K562 (cell line): ENCODE data around the gene DDR1. TPM values are rescaled to one million over a fixed set of nuclear protein-coding genes. Genes with fewer than 3 reads are reported as not detected.
A peak's percentile ranks its signal among the peaks of the same experiment; 100 is the strongest.

ENCODE experiments used
- CBX3 ChIP-seq, 2 experiments: IDR thresholded peaks; 1 replicate in 1 of 2; 2 replicates in 1 of 2; pipeline ENCODE4 v1.6.1; 2012; ENCODE audit warnings: inconsistent platforms in 2 of 2, low read length in 2 of 2, borderline replicate concordance in 1 of 2, control low read depth in 1 of 2
- FOS ChIP-seq: IDR thresholded peaks from 3 replicates; pipeline ENCODE4 v1.6.1; 2011; ENCODE audit not compliant: insufficient read length; ENCODE audit errors: extremely low read depth
- FOSL1 ChIP-seq: fragments of 200-800 bp; sonication (Bioruptor generic); conservative IDR thresholded peaks from 2 replicates; pipeline ENCODE4 v1.6.1; 2016; ENCODE audit warnings: missing genetic modification characterization, missing compliant biosample characterization
- HSF4 ChIP-seq: fragments of 250-450 bp; sonication (Bioruptor Pico); IDR thresholded peaks from 2 replicates; pipeline ENCODE4 v2.1.2; 2022; ENCODE audit warnings: mild to moderate bottlenecking, moderate library complexity, borderline replicate concordance
- MBD2 ChIP-seq: sonication (generic); IDR thresholded peaks from 2 replicates; pipeline ENCODE4 v1.6.1; 2016; ENCODE audit warnings: low read depth, borderline replicate concordance
- MCM3 ChIP-seq: fragments of 450-650 bp; IDR thresholded peaks from 2 replicates; pipeline ENCODE4 v1.6.1; 2016
- NELFE ChIP-seq: IDR thresholded peaks from 2 replicates; pipeline ENCODE4 v1.6.1; 2011; ENCODE audit warnings: mild to moderate bottlenecking; ENCODE audit not compliant: insufficient read depth, insufficient read length
- NFYB ChIP-seq: IDR thresholded peaks from 2 replicates; pipeline ENCODE4 v1.6.1; 2011; ENCODE audit warnings: mild to moderate bottlenecking, moderate library complexity; ENCODE audit not compliant: insufficient read length; ENCODE audit errors: extremely low read depth
- NR2C1 ChIP-seq, 2 experiments: fragments of 450-650 bp; IDR thresholded peaks; 2 replicates each; pipeline ENCODE4 v1.6.1; 2017; ENCODE audit warnings: mild to moderate bottlenecking in 2 of 2, antibody characterized with exemption in 1 of 2, inconsistent platforms in 1 of 2, missing compliant biosample characterization in 1 of 2, missing genetic modification characterization in 1 of 2
- SLC30A9 ChIP-seq: fragments of 250-450 bp; sonication (Bioruptor Pico); IDR thresholded peaks from 2 replicates; pipeline ENCODE4 v1.8.0; 2022; ENCODE audit warnings: mild to moderate bottlenecking, moderate library complexity
- ZBED1 ChIP-seq: IDR thresholded peaks from 2 replicates; pipeline ENCODE4 v1.6.1; 2014
- ZNF232 ChIP-seq: sonication (generic); formaldehyde crosslinking; IDR thresholded peaks from 2 replicates; pipeline ENCODE4 v1.8.0; 2022; ENCODE audit warnings: mild to moderate bottlenecking, missing genetic modification reagents
- ZNF445 ChIP-seq: fragments of 250-450 bp; sonication (Bioruptor Pico); IDR thresholded peaks from 2 replicates; pipeline ENCODE4 v1.4.0; 2020; ENCODE audit warnings: low read depth, mild to moderate bottlenecking, moderate library complexity
- ZNF785 ChIP-seq: fragments of 250-450 bp; sonication (Bioruptor Pico); IDR thresholded peaks from 2 replicates; pipeline ENCODE4 v1.4.0; 2020; ENCODE audit warnings: mild to moderate bottlenecking
- polyA plus RNA-seq, 8 experiments: library from polyadenylated mRNA; depleted of rRNA in 4 of 8; stranded (reverse) in 5 of 8; unstranded in 3 of 8; fragments of >200 nt; fragmentation: Nextera tagmentation in 2 of 8; fragmentation: Illumina TruSeq in 1 of 8; extraction: Ambion mirVana in 2 of 8; extraction: Trizol in 1 of 8; gene quantifications; 2 replicates each; pipeline versions ENCODE4 v1.2.1 to v1.2.3, GENCODE V29; 2011 to 2014; ENCODE audit warnings: inconsistent platforms in 1 of 8, missing spikeins in 1 of 8
- total RNA-seq, 7 experiments: library from RNA; depleted of rRNA in 6 of 7; stranded (reverse); fragments of >200 nt in 6 of 7; fragmentation: Illumina TruSeq in 2 of 7; extraction: Trizol in 2 of 7; gene quantifications; 2 replicates each; pipeline versions ENCODE4 v1.2.1 to v1.2.3, GENCODE V29; 2011 to 2021; ENCODE audit warnings: low replicate concordance in 1 of 7
- TF ChIP-seq, protein P1 (sequence below): IDR thresholded peaks from 2 replicates; pipeline ENCODE4 v1.6.1; 2011; ENCODE audit warnings: borderline replicate concordance, low read depth, mild to moderate bottlenecking, moderate library complexity, low read length; ENCODE audit not compliant: insufficient read depth, poor library complexity, severe bottlenecking
- TF ChIP-seq, protein P2 (sequence below), 2 experiments: fragments of 250-450 bp in 1 of 2; fragments of 450-650 bp in 1 of 2; sonication (Bioruptor Pico) in 1 of 2; IDR thresholded peaks; 2 replicates each; pipeline versions ENCODE4 v1.6.1 to v1.8.0; 2016 to 2021; ENCODE audit warnings: mild to moderate bottlenecking in 2 of 2, moderate library complexity in 2 of 2, missing compliant biosample characterization in 1 of 2, missing genetic modification characterization in 1 of 2
- TF ChIP-seq, protein P3 (sequence below), 2 experiments: IDR thresholded peaks; 2 replicates each; pipeline ENCODE4 v1.6.1; 2011; ENCODE audit warnings: borderline replicate concordance in 1 of 2, control low read depth in 1 of 2, low read depth in 1 of 2, low read length in 1 of 2, mild to moderate bottlenecking in 1 of 2, mixed read lengths in 1 of 2, moderate library complexity in 1 of 2; ENCODE audit not compliant: insufficient read depth in 1 of 2, insufficient read length in 1 of 2, poor library complexity in 1 of 2, severe bottlenecking in 1 of 2; ENCODE audit errors: extremely low read depth in 1 of 2
- TF ChIP-seq, protein P4 (sequence below): fragments of 450-650 bp; IDR thresholded peaks from 2 replicates; pipeline ENCODE4 v1.7.0; 2016; ENCODE audit warnings: borderline replicate concordance

DDR1 gene
- total and polyA plus RNA-seq, 9 of the 15 experiments (the other 6 are each of a cell fraction or from before 2014, with no cell fraction given): 1.4 to 44.6 (median 12.2) TPM

DNA sequence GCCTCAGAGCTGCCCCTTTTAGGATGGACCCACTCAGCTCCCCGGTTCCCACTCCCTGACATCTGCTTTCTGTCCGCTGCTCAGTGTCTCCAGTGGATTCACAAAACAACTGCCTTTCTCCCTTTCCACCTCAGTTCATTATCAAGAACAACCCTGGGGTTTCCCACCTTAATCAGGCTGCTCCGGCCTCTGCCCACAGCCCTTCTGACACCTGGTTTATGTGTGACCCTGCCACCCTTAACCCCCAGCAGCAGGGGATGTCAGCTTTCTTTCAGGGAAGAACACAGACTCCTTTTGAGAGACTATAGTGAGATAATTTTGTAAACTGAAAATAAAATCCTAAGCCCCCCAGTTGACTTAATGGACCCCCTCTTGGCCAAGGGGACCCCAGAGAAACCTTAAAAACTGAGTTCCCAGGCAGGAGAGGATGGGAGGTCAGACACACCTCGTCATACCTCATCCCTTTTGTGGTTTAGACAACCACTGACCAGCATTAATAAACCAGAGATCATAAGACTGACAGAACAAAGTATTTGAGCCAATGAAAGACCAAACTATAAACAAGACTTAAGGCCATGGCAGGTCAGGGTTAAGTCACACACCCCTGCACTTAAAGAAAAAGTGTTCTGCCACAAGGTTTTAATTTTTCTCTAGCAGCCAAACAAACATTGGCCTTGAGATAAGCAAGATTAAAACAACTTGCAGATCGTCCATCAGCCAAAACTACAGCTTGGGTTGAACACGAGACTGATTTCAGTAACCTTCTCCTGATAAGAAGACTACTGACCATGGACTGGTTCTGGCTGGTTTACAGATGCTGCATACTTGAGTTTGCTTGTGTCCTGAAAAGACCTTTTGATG, 42.4 kb upstream of the DDR1 start (continued):
- no peak for TF ChIP-seq ZNF445 (CRISPR knock-in tag)
- TF ChIP-seq, protein P1, sequence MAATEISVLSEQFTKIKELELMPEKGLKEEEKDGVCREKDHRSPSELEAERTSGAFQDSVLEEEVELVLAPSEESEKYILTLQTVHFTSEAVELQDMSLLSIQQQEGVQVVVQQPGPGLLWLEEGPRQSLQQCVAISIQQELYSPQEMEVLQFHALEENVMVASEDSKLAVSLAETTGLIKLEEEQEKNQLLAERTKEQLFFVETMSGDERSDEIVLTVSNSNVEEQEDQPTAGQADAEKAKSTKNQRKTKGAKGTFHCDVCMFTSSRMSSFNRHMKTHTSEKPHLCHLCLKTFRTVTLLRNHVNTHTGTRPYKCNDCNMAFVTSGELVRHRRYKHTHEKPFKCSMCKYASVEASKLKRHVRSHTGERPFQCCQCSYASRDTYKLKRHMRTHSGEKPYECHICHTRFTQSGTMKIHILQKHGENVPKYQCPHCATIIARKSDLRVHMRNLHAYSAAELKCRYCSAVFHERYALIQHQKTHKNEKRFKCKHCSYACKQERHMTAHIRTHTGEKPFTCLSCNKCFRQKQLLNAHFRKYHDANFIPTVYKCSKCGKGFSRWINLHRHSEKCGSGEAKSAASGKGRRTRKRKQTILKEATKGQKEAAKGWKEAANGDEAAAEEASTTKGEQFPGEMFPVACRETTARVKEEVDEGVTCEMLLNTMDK: no peak
- no peak for TF ChIP-seq ZBED1
- TF ChIP-seq FOSL1 (tag): peak; percentile 31
- TF ChIP-seq, protein P2, sequence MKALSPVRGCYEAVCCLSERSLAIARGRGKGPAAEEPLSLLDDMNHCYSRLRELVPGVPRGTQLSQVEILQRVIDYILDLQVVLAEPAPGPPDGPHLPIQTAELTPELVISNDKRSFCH (CRISPR knock-in tag; IDR thresholded peaks at IDR 0.05): no peak
- TF ChIP-seq, protein P2 (tag; IDR thresholded peaks at IDR 0.05): no peak
- no peak for TF ChIP-seq HSF4 (CRISPR knock-in tag)
- TF ChIP-seq NR2C1 (IDR thresholded peaks at IDR 0.05): no peak
- 0 out of 2 replicates have a peak, but pooled peaks have one; percentile 18 for TF ChIP-seq NR2C1 (tag; IDR thresholded peaks at IDR 0.05)
- no peak for TF ChIP-seq MBD2
- no peak for TF ChIP-seq SLC30A9 (CRISPR knock-in tag)
- TF ChIP-seq, protein P3, sequence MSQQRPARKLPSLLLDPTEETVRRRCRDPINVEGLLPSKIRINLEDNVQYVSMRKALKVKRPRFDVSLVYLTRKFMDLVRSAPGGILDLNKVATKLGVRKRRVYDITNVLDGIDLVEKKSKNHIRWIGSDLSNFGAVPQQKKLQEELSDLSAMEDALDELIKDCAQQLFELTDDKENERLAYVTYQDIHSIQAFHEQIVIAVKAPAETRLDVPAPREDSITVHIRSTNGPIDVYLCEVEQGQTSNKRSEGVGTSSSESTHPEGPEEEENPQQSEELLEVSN (IDR thresholded peaks at IDR 0.05; ENCODE audit: borderline replicate concordance in 1 of 2, extremely low read depth in 1 of 2, insufficient read depth in 1 of 2, insufficient read length in 1 of 2, low read depth in 1 of 2, low read length in 1 of 2, poor library complexity in 1 of 2, severe bottlenecking in 1 of 2): no peak
- no peak for TF ChIP-seq NFYB
- no peak for TF ChIP-seq ZNF232 (CRISPR knock-in tag)
- TF ChIP-seq CBX3 (IDR thresholded peaks at IDR 0.05; ENCODE audit: borderline replicate concordance in 1 of 2, low read length in 2 of 2): no peak
- TF ChIP-seq FOS: no peak
- TF ChIP-seq, protein P4, sequence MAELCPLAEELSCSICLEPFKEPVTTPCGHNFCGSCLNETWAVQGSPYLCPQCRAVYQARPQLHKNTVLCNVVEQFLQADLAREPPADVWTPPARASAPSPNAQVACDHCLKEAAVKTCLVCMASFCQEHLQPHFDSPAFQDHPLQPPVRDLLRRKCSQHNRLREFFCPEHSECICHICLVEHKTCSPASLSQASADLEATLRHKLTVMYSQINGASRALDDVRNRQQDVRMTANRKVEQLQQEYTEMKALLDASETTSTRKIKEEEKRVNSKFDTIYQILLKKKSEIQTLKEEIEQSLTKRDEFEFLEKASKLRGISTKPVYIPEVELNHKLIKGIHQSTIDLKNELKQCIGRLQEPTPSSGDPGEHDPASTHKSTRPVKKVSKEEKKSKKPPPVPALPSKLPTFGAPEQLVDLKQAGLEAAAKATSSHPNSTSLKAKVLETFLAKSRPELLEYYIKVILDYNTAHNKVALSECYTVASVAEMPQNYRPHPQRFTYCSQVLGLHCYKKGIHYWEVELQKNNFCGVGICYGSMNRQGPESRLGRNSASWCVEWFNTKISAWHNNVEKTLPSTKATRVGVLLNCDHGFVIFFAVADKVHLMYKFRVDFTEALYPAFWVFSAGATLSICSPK: no peak
- TF ChIP-seq MCM3: no peak
- no peak for TF ChIP-seq NELFE
- TF ChIP-seq ZNF785 (CRISPR knock-in tag): no peak
